Activated T-cell treated with anti-CD3 and anti-CD28 coated beads, Interleukin-2, amount 50 U/mL, for 72 hours (primary cell): Measurements from ENCODE around the gene ZNF565. TPM values are rescaled to one million over a fixed set of nuclear protein-coding genes. Genes with fewer than 3 reads are reported as not detected.
"Not testable (repeated sequence)": the region's sequence is repeated elsewhere in the genome, so short reads cannot be mapped to it uniquely, and the experiment has no call there.

Experiments
- ATAC-seq, 2 donors: fragments of 150-1000 bp; cut with Tn5 transposase; replicated peaks in 1 of 2; 2 replicates each; pipeline ENCODE4 v1.10.0; 2021; ENCODE audit warnings: moderate library complexity in 2 of 2, mild to moderate bottlenecking in 1 of 2
- DNase-seq, 2 donors: peaks; one replicate each; pipeline ENCODE4 v3.0.0; 2021 to 2022; ENCODE audit warnings: mixed read lengths in 1 of 2
- H3K27ac Mint-ChIP-seq: one replicate; pipeline ENCODE4 v1.8.0; 2022; ENCODE audit warnings: mild to moderate bottlenecking, moderate library complexity, mixed read lengths
- H3K27me3 Mint-ChIP-seq: one replicate; pipeline ENCODE4 v1.8.0; 2022; ENCODE audit warnings: low read depth, mixed read lengths
- H3K36me3 Mint-ChIP-seq, 2 donors: one replicate each; pipeline ENCODE4 v1.8.0; 2022; ENCODE audit warnings: mixed read lengths in 2 of 2, mild to moderate bottlenecking in 1 of 2; ENCODE audit not compliant: insufficient read depth in 2 of 2
- H3K4me1 Mint-ChIP-seq: one replicate; pipeline ENCODE4 v1.8.0; 2022; ENCODE audit warnings: low read depth, mixed read lengths
- H3K4me3 Mint-ChIP-seq, 2 donors: one replicate each; pipeline ENCODE4 v1.8.0; 2022; ENCODE audit warnings: mild to moderate bottlenecking in 2 of 2, mixed read lengths in 2 of 2, moderate library complexity in 2 of 2
- H3K9me3 Mint-ChIP-seq, 2 donors: one replicate each; pipeline ENCODE4 v1.8.0; 2022; ENCODE audit warnings: mixed read lengths in 2 of 2
- total RNA-seq, 2 donors: library from RNA; stranded (reverse); gene quantifications; one replicate each; pipeline ENCODE4 v1.2.3, GENCODE V29; 2022

Gene ZNF565
- total RNA-seq, 2 donors from 2014 or later: 3.1 to 3.6 TPM

- H3K4me3 Mint-ChIP-seq: peak overlapping the region; percentile 51 to 52
- H3K27ac Mint-ChIP-seq: no peak overlapping the region
- H3K27me3 Mint-ChIP-seq: no peaks in the 10 kb centered on the region
- H3K4me1 Mint-ChIP-seq: peaks cover 40% of the 10 kb centered on the region
- H3K36me3 Mint-ChIP-seq: peaks cover 9% of the 10 kb centered on the region in 2 donors
- DNase-seq: no peak
- no peaks in the 10 kb centered on the region for H3K9me3 Mint-ChIP-seq
- ATAC-seq: no peak
These were observed 77.3 kb downstream of the ZNF565 start for GRCh38 chr19:36136964-36137686.

- not testable (repeated sequence) for H3K36me3 Mint-ChIP-seq, DNase-seq, H3K4me3 Mint-ChIP-seq, H3K27ac Mint-ChIP-seq, H3K9me3 Mint-ChIP-seq, H3K27me3 Mint-ChIP-seq, ATAC-seq
- H3K4me1 Mint-ChIP-seq: peaks cover 33% of the 10 kb centered on the region
These were observed 79.6 kb downstream of the ZNF565 start for GRCh38 chr19:36134867-36135266.

Other genes starting within 250 kb of the ZNF565 start
- gene SDHAF1, start 219.5 kb downstream of the ZNF565 start, total RNA-seq: 10 to 100 TPM; 24.0 to 24.2 TPM
- 1 to 10 TPM; 3.3 to 4.8 TPM for gene SYNE4, start 205.9 kb downstream of the ZNF565 start, total RNA-seq
- 10 to 100 TPM; 46.8 to 55.9 TPM for gene ALKBH6, start 200.5 kb downstream of the ZNF565 start, total RNA-seq
- 1 to 10 TPM; 1.0 to 2.7 TPM for gene CLIP3, start 181.8 kb downstream of the ZNF565 start, total RNA-seq
- 1 to 10 TPM; 1.1 to 1.3 TPM for gene THAP8, start 160.4 kb downstream of the ZNF565 start, total RNA-seq
- 10 to 100 TPM; 19.8 to 21.6 TPM for gene WDR62, start 159.8 kb downstream of the ZNF565 start, total RNA-seq
- gene OVOL3, start 103.5 kb downstream of the ZNF565 start, total RNA-seq: under 1 TPM in 1 of 2 donors, not detected in 1; 0.39 TPM
- gene POLR2I, start 99.8 kb downstream of the ZNF565 start, total RNA-seq: 10 to 100 TPM; 38.6 to 55.0 TPM
- 10 to 100 TPM; 86.2 to 86.8 TPM for gene TBCB, start 99.2 kb downstream of the ZNF565 start, total RNA-seq
- gene CAPNS1, start 74.6 kb downstream of the ZNF565 start, total RNA-seq: 100 to 1,000 TPM; 361 to 382 TPM
- not detected for gene COX7A1, start 62.2 kb downstream of the ZNF565 start, total RNA-seq
- gene ZNF146, start 441 bp upstream of the ZNF565 start, total RNA-seq: 100 to 1,000 TPM; 115 to 121 TPM
- gene ZFP14, start 164.5 kb upstream of the ZNF565 start, total RNA-seq: 1 to 10 TPM; 2.4 to 2.7 TPM
- 1 to 10 TPM; 5.8 to 7.8 TPM for gene ZFP82, start 204.0 kb upstream of the ZNF565 start, total RNA-seq